Tibial nerve (tissue), 4 donors: ENCODE results near the gene SSR1. TPM values are rescaled to one million over a fixed set of nuclear protein-coding genes. Genes with fewer than 3 reads are reported as not detected.

Source experiments
- DNase-seq, 2 donors: peaks; one replicate each; pipeline ENCODE4 v3.0.0-alpha.2; 2019; ENCODE audit warnings: low spot score in 2 of 2
- H3K27ac ChIP-seq, 4 donors: fragments of 200-600 bp; sonication (generic) in 3 of 4; one replicate each; pipeline ENCODE4 v1.5.1; 2017 to 2019; ENCODE audit warnings: mild to moderate bottlenecking in 1 of 4
- H3K27me3 ChIP-seq, 2 donors: fragments of 200-600 bp; sonication (generic) in 1 of 2; one replicate each; pipeline versions ENCODE4 v1.5.1 to v1.6.0; 2017 to 2019
- H3K36me3 ChIP-seq, 3 donors: fragments of 200-600 bp; sonication (generic); one replicate each; pipeline ENCODE4 v1.5.1; 2018 to 2019
- H3K4me1 ChIP-seq, 4 donors: fragments of 200-600 bp; sonication (generic) in 3 of 4; one replicate each; pipeline ENCODE4 v1.5.1; 2017 to 2019
- H3K4me3 ChIP-seq, 4 donors: fragments of 200-600 bp; sonication (generic) in 3 of 4; one replicate each; pipeline ENCODE4 v1.5.1; 2017 to 2019; ENCODE audit warnings: mild to moderate bottlenecking in 1 of 4, moderate library complexity in 1 of 4
- H3K9me3 ChIP-seq, 4 donors: fragments of 200-600 bp; sonication (generic) in 3 of 4; one replicate each; pipeline ENCODE4 v1.5.1; 2017 to 2019
- EP300 ChIP-seq, 2 donors: sonication (generic); formaldehyde crosslinking; IDR thresholded peaks; one replicate each; pipeline ENCODE4 v1.6.1; 2017; ENCODE audit warnings: antibody characterized with exemption in 2 of 2, mild to moderate bottlenecking in 1 of 2
- POLR2A ChIP-seq, 2 donors: fragments of 450-650 bp; IDR thresholded peaks; one replicate each; pipeline ENCODE4 v1.6.1; 2017; ENCODE audit warnings: antibody characterized with exemption in 2 of 2, mild to moderate bottlenecking in 2 of 2, moderate library complexity in 2 of 2
- WGBS, 2 donors: methylation state at CpG; one replicate each; pipeline ENCODE4 v1.1.5; 2018; 5-methylcytosine and 5-hydroxymethylcytosine counted together
- total RNA-seq, 4 donors: library from RNA; depleted of rRNA; stranded (reverse); fragments of >200 nt; gene quantifications; one replicate each; pipeline ENCODE4 v1.1.0, GENCODE V29; 2016
- TF ChIP-seq, protein P1 (sequence below), 5 experiments: fragments of 200-600 bp in 3 of 5; fragments of 450-650 bp in 2 of 5; sonication (generic) in 3 of 5; IDR thresholded peaks; one replicate each; pipeline ENCODE4 v1.5.1; 2016 to 2019; ENCODE audit warnings: antibody characterized with exemption in 5 of 5, mild to moderate bottlenecking in 3 of 5, moderate library complexity in 2 of 5

Gene SSR1
- total RNA-seq, 4 donors from 2014 or later, result 30.8 to 68.2 (median 51.5) TPM

DNA sequence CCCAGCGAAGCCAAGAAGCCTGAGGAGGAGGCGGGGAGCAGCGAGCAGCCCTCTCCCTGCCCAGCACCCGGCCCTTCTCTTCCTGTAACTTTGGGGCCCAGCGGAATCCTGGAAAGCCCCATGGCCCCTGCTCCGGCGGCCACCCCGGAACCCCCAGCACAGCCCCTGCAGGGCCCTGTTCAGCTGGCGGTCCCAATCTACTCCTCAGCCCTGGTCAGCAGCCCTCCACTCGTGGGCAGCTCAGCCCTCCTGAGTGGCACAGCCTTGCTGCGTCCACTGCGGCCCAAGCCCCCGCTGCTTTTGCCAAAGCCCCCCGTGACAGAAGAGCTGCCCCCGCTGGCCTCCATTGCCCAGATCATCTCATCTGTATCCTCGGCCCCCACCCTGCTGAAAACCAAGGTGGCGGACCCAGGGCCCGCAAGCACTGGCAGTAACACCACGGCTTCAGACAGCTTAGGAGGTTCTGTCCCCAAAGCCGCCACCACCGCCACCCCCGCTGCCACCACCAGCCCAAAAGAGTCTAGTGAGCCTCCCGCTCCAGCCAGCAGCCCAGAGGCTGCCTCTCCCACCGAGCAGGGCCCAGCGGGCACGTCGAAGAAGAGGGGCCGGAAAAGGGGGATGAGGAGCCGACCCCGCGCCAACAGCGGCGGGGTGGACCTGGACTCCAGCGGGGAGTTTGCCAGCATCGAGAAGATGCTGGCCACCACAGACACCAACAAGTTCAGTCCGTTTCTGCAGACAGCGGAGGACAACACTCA is 81.9 kb downstream of the SSR1 start:
- Histone ChIP-seq H3K4me1 (peaks cover 0 to 9% (median 3%) of the 10 kb centered on the region in 4 donors), H3K9me3 (no peaks in the 10 kb centered on the region), H3K27ac (no peak overlapping the region), H3K4me3 (no peak overlapping the region), H3K27me3 (no peaks in the 10 kb centered on the region), H3K36me3 (peaks cover 3 to 93% (median 35%) of the 10 kb centered on the region in 3 donors)
- TF ChIP-seq, protein P1, sequence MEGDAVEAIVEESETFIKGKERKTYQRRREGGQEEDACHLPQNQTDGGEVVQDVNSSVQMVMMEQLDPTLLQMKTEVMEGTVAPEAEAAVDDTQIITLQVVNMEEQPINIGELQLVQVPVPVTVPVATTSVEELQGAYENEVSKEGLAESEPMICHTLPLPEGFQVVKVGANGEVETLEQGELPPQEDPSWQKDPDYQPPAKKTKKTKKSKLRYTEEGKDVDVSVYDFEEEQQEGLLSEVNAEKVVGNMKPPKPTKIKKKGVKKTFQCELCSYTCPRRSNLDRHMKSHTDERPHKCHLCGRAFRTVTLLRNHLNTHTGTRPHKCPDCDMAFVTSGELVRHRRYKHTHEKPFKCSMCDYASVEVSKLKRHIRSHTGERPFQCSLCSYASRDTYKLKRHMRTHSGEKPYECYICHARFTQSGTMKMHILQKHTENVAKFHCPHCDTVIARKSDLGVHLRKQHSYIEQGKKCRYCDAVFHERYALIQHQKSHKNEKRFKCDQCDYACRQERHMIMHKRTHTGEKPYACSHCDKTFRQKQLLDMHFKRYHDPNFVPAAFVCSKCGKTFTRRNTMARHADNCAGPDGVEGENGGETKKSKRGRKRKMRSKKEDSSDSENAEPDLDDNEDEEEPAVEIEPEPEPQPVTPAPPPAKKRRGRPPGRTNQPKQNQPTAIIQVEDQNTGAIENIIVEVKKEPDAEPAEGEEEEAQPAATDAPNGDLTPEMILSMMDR (IDR thresholded peaks at IDR 0.05), result no peak
- no peak for TF ChIP-seq EP300 (IDR thresholded peaks at IDR 0.05)
- no peak for TF ChIP-seq POLR2A (IDR thresholded peaks at IDR 0.05)
- 95 to 96% methylated on average over 33 to 37 of the region's 37 CpGs for WGBS, 2 donors
- no peak for DNase-seq

DNA sequence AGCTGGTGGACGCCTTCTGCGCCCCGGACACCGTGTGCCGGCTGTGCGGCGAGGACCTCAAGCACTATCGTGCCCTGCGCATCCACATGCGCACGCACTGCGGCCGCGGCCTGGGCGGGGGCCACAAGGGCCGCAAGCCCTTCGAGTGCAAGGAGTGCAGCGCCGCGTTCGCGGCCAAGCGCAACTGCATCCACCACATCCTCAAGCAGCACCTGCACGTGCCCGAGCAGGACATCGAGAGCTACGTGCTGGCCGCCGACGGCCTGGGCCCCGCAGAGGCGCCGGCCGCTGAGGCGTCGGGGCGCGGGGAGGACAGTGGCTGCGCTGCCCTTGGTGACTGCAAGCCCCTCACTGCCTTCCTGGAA is 82.7 kb downstream of the SSR1 start:
- no peak for DNase-seq
- Histone ChIP-seq H3K36me3 (peaks cover 3 to 93% (median 35%) of the 10 kb centered on the region in 3 donors), H3K4me3 (no peak overlapping the region), H3K9me3 (no peaks in the 10 kb centered on the region), H3K27me3 (no peaks in the 10 kb centered on the region), H3K27ac (no peak overlapping the region), H3K4me1 (peaks cover 0 to under 1% (median 0%) of the 10 kb centered on the region in 4 donors)
- TF ChIP-seq, protein P1 (IDR thresholded peaks at IDR 0.05), result no peak
- TF ChIP-seq POLR2A (IDR thresholded peaks at IDR 0.05) (no peak), EP300 (IDR thresholded peaks at IDR 0.05) (no peak)
- WGBS, 2 donors, result 97% methylated on average over 19 to 39 of the region's 39 CpGs

DNA sequence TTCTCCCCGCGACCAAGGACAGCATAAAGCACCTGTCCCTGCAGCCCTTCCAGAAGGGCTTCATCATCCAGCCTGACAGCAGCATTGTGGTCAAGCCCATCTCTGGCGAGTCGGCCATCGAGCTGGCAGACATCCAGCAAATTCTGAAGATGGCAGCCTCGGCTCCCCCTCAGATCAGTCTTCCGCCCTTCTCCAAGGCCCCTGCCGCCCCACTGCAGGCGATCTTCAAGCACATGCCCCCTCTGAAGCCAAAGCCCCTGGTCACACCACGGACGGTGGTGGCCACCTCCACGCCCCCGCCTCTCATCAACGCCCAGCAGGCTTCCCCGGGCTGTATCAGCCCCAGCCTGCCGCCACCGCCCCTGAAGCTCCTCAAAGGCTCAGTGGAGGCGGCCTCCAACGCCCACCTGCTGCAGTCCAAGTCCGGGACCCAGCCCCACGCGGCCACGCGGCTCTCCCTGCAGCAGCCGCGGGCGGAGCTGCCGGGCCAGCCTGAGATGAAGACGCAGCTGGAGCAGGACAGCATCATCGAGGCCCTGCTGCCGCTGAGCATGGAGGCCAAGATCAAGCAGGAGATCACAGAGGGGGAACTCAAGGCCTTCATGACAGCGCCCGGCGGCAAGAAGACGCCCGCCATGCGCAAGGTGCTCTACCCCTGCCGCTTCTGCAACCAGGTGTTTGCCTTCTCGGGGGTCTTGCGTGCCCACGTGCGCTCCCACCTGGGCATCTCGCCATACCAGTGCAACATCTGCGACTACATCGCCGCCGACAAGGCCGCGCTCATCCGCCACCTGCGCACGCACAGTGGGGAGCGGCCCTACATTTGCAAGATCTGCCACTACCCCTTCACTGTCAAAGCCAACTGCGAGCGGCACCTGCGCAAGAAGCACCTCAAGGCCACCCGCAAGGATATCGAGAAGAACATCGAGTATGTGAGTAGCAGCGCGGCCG is 83.3 kb downstream of the SSR1 start:
- Histone ChIP-seq H3K27ac (no peak overlapping the region), H3K4me1 (no peaks in the 10 kb centered on the region), H3K9me3 (no peaks in the 10 kb centered on the region), H3K4me3 (no peak overlapping the region), H3K36me3 (peaks cover 3 to 94% (median 41%) of the 10 kb centered on the region in 3 donors), H3K27me3 (no peaks in the 10 kb centered on the region)
- 93% methylated on average over 51 to 62 of the region's 62 CpGs for WGBS, 2 donors
- DNase-seq, result no peak
- TF ChIP-seq, protein P1 (IDR thresholded peaks at IDR 0.05), result no peak
- TF ChIP-seq EP300 (IDR thresholded peaks at IDR 0.05), result no peak
- TF ChIP-seq POLR2A (IDR thresholded peaks at IDR 0.05), result no peak

DNA sequence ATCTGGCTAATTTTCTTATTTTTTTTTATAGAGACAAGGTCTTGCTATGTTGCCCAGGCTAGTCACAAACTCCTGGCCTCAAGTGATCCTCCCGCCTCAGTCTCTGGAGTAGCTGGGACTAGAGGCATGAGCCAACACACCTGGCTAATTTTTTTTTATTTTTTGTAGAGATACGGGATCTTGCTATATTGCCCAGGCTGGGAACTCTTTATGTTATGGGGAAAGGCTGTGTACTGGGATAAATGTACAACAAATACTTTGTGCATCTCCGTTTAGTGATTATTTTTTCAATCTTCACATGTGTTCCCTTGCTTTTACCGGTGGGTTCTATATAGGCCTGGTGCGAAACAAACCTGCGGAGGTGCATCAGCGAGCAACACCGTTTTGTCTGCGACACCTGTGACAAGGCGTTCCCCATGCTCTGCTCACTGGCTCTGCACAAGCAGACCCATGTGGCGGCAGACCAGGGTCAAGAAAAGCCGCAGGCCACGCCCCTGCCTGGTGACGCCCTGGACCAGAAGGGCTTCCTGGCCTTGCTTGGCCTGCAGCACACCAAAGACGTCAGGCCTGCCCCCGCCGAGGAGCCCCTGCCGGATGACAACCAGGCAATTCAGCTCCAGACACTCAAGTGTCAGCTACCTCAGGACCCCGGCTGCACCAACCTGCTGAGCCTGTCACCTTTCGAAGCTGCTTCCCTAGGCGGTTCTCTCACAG is 84.2 kb downstream of the SSR1 start:
- TF ChIP-seq, protein P1 (IDR thresholded peaks at IDR 0.05), result no peak
- TF ChIP-seq EP300 (IDR thresholded peaks at IDR 0.05), result no peak
- TF ChIP-seq POLR2A (IDR thresholded peaks at IDR 0.05), result no peak
- no peak for DNase-seq
- Histone ChIP-seq H3K36me3 (peaks cover 3 to 92% (median 45%) of the 10 kb centered on the region in 3 donors), H3K27ac (no peak overlapping the region), H3K4me1 (no peaks in the 10 kb centered on the region), H3K27me3 (no peaks in the 10 kb centered on the region), H3K4me3 (no peak overlapping the region), H3K9me3 (no peaks in the 10 kb centered on the region)
- WGBS, 2 donors, result 89 to 92% methylated on average over 21 of the region's 21 CpGs
